ENCODE data around the gene PKIG. TPM values are rescaled to one million over a fixed set of nuclear protein-coding genes. Genes with fewer than 3 reads are reported as not detected.

Gene PKIG
- total RNA-seq, 1 experiment from 2014 or later, result 20.1 TPM

DNA sequence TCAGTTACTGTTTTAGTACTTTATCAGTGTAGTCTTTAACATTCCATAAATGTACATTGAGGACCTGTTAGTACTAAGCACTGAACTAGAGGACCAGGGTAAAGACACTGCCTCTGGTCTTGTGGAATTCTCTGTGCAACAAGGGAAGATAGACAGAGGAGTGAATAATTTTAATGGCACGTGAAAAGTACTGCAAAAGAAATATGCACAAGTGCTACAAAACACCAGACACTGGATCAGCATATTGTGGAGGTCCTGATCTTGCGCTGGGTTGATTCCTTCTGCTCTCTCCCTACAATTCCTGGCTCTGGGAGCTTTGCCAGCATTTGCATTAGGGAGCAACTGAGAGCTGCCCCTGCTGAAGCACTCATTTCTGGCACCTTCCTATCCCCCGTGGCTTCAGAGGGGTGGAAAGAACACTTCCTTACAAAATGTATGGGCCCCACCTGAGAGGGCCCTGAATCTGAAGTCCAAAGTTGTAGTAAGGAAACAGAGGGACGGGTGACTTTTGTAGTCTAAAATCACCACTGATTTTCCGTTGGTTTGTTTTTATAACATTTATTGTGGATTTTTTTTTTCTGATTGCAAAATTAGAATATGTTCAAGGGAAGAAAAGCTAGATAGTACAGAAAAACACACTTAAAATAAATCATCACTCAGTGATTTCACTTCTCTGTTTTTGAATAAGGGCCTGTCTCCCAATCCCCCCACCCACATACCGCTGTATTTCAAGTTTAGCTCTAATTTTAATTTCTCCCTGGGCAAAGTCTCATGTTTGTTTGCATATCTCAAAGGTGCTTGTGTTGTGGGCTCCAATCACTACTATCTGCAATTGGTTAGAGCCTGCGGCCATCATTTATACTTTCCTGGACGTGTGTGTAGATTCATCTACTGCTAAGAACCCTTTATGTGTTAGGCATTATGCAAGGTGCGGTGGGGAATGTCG is 4.9 kb downstream of the PKIG start:
- CTCF ChIA-PET, result interaction anchor here (1.0 to 1.4 kb wide), 2 partner anchors 11 to 16 kb away, joined by 3 read pairs; no protein-coding TSS in a partner anchor
- POLR2A ChIA-PET, result no interaction called here

More for the DNA sequence above, 4.9 kb downstream of the PKIG start:
- Histone ChIP-seq H2AFZ (ENCODE audit: low read depth, low read length, poor library complexity, severe bottlenecking) (no peak overlapping the region), H3K4me1 (ENCODE audit: control insufficient read depth in 1 of 2, insufficient read depth in 2 of 2, low read length in 2 of 2) (no peaks in the 10 kb centered on the region), H3K79me2 (ENCODE audit: insufficient read depth, low read length) (no peaks in the 10 kb centered on the region), H3K9ac (ENCODE audit: low read length) (no peak overlapping the region), H3K9me2 (ENCODE audit: insufficient read depth) (no peaks in the 10 kb centered on the region), H4K20me1 (ENCODE audit: insufficient read depth) (no peaks in the 10 kb centered on the region), H3K27me3 (ENCODE audit: insufficient read depth, low read length) (no peaks in the 10 kb centered on the region), H3K4me3 (replicated peaks in 1 of 2; ENCODE audit: low read depth in 1 of 2, low read length in 2 of 2) (no peak overlapping the region), H3K9me3 (ENCODE audit: control insufficient read depth in 1 of 2, insufficient read depth in 1 of 2, low read depth in 1 of 2, low read length in 2 of 2) (no peaks in the 10 kb centered on the region), H3K27ac (ENCODE audit: low read depth, low read length) (no peak overlapping the region), H3K36me3 (ENCODE audit: control insufficient read depth in 1 of 2, insufficient read depth in 2 of 2, low read length in 2 of 2) (no peaks in the 10 kb centered on the region; a peak in 1 of 4 replicates), H3K4me2 (ENCODE audit: low read length) (no peak overlapping the region)
- ATAC-seq (no peak), DNase-seq (ENCODE audit: low read depth, low spot score) (no peak)
- TF ChIP-seq, protein P1, sequence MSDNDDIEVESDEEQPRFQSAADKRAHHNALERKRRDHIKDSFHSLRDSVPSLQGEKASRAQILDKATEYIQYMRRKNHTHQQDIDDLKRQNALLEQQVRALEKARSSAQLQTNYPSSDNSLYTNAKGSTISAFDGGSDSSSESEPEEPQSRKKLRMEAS (IDR thresholded peaks at IDR 0.05), result no peak
- TF ChIP-seq, protein P2, sequence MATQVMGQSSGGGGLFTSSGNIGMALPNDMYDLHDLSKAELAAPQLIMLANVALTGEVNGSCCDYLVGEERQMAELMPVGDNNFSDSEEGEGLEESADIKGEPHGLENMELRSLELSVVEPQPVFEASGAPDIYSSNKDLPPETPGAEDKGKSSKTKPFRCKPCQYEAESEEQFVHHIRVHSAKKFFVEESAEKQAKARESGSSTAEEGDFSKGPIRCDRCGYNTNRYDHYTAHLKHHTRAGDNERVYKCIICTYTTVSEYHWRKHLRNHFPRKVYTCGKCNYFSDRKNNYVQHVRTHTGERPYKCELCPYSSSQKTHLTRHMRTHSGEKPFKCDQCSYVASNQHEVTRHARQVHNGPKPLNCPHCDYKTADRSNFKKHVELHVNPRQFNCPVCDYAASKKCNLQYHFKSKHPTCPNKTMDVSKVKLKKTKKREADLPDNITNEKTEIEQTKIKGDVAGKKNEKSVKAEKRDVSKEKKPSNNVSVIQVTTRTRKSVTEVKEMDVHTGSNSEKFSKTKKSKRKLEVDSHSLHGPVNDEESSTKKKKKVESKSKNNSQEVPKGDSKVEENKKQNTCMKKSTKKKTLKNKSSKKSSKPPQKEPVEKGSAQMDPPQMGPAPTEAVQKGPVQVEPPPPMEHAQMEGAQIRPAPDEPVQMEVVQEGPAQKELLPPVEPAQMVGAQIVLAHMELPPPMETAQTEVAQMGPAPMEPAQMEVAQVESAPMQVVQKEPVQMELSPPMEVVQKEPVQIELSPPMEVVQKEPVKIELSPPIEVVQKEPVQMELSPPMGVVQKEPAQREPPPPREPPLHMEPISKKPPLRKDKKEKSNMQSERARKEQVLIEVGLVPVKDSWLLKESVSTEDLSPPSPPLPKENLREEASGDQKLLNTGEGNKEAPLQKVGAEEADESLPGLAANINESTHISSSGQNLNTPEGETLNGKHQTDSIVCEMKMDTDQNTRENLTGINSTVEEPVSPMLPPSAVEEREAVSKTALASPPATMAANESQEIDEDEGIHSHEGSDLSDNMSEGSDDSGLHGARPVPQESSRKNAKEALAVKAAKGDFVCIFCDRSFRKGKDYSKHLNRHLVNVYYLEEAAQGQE (IDR thresholded peaks at IDR 0.05; ENCODE audit: low read depth), result no peak
- TF ChIP-seq YY1 (IDR thresholded peaks at IDR 0.05; ENCODE audit: extremely low read depth, insufficient replicate concordance, low read depth, low read length) (no peak), EZH2phosphoT487 (IDR thresholded peaks at IDR 0.05; ENCODE audit: borderline replicate concordance) (no peak), EZH2 (IDR thresholded peaks at IDR 0.05) (no peak), ZFX (IDR thresholded peaks at IDR 0.05) (no peak), POLR2A (IDR thresholded peaks at IDR 0.05; ENCODE audit: borderline replicate concordance, extremely low read depth, insufficient read depth, insufficient read length) (no peak), SIN3A (IDR thresholded peaks at IDR 0.05; ENCODE audit: low read depth) (no peak), POLR2AphosphoS5 (IDR thresholded peaks at IDR 0.05; ENCODE audit: low read depth, low read length) (no peak), EGR1 (IDR thresholded peaks at IDR 0.05; ENCODE audit: low read depth) (no peak), ZBTB33 (IDR thresholded peaks at IDR 0.05; ENCODE audit: extremely low read depth, insufficient replicate concordance, low read length) (no peak), CBX3 (IDR thresholded peaks at IDR 0.05; ENCODE audit: low read depth) (no peak), TCF7L2 (IDR thresholded peaks at IDR 0.05; ENCODE audit: borderline replicate concordance, extremely low read depth, insufficient read depth, insufficient read length) (no peak)
- TF ChIP-seq, protein P3, sequence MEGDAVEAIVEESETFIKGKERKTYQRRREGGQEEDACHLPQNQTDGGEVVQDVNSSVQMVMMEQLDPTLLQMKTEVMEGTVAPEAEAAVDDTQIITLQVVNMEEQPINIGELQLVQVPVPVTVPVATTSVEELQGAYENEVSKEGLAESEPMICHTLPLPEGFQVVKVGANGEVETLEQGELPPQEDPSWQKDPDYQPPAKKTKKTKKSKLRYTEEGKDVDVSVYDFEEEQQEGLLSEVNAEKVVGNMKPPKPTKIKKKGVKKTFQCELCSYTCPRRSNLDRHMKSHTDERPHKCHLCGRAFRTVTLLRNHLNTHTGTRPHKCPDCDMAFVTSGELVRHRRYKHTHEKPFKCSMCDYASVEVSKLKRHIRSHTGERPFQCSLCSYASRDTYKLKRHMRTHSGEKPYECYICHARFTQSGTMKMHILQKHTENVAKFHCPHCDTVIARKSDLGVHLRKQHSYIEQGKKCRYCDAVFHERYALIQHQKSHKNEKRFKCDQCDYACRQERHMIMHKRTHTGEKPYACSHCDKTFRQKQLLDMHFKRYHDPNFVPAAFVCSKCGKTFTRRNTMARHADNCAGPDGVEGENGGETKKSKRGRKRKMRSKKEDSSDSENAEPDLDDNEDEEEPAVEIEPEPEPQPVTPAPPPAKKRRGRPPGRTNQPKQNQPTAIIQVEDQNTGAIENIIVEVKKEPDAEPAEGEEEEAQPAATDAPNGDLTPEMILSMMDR (IDR thresholded peaks at IDR 0.05 in 2 of 3, conservative IDR thresholded peaks at IDR 0.05 in 1 of 3; ENCODE audit: borderline replicate concordance in 1 of 3, insufficient read depth in 1 of 3, low read depth in 2 of 3, low read length in 2 of 3), result no peak
- RAD21 ChIA-PET (ENCODE audit: low non-redundant PET in 1 of 2, low total read pairs in 2 of 2, uncharacterized antibody in 2 of 2, unreplicated experiment in 2 of 2), result no interaction called here
- BruUV-seq (replicated peaks), result no TSS peak
- intact Hi-C loops (cut with micrococcal nuclease), result no loop called here
